ENCODE results near the gene CBX4.

The CBX4 gene

DNA sequence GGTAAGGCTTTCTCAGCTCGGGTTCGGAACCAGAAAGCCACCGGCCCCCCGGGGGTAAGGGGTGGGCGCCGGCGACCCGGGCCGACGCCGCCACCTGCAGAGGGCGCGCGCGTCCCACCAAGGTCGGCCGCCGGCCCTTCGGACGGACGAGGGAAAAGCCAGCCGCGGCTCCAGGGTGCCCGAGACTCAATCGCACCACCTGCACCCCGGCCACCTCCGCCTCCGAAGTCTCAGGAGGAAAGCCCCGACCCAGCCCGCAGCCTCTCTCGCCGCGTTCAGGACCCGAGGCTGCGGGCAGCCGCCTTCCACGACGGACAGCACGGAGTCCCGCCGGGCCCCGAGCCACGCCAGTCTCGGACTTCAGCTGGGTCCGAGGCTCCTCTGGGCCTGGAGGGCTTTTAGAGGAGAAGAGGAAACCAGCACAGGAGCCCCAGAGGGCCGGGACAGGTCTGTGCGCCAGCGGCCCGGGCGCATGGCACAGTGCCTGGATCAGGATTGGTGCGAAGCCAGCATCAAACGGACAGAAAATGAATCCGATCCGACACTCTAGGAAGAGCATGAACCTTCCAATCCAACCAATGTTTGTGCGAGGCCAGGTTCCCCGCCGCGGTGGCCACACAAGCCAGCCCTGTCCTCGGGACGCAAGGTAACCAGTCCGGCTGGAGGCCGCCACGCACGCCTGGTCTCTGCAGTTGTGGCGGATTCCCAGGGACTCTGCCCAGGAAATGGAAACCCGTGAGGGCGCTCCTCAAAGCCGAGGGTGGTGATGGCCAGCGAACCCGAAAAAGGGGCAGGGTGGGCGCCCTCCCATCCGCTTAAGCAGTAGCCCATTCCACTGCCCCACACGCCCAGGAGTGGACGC is 49.1 kb downstream of the CBX4 start:
- peaks cover 2% of the 10 kb centered on the region for H3K36me3 ChIP-seq (ENCODE audit: control insufficient read depth, insufficient read depth, low read length)
- peaks cover 78% of the 10 kb centered on the region for H3K27me3 ChIP-seq (ENCODE audit: control insufficient read depth, insufficient read depth, low read length)
- H3K9ac ChIP-seq (ENCODE audit: low read depth, low read length): no peak overlapping the region
- peak overlapping the region; percentile 53 for H3K4me3 ChIP-seq (ENCODE audit: low read depth, low read length)
- H3K9me3 ChIP-seq (ENCODE audit: control insufficient read depth, insufficient read depth, low read length): no peaks in the 10 kb centered on the region
- peaks cover 13% of the 10 kb centered on the region for H3K4me1 ChIP-seq (ENCODE audit: control insufficient read depth, insufficient read depth, low read length)

DNA sequence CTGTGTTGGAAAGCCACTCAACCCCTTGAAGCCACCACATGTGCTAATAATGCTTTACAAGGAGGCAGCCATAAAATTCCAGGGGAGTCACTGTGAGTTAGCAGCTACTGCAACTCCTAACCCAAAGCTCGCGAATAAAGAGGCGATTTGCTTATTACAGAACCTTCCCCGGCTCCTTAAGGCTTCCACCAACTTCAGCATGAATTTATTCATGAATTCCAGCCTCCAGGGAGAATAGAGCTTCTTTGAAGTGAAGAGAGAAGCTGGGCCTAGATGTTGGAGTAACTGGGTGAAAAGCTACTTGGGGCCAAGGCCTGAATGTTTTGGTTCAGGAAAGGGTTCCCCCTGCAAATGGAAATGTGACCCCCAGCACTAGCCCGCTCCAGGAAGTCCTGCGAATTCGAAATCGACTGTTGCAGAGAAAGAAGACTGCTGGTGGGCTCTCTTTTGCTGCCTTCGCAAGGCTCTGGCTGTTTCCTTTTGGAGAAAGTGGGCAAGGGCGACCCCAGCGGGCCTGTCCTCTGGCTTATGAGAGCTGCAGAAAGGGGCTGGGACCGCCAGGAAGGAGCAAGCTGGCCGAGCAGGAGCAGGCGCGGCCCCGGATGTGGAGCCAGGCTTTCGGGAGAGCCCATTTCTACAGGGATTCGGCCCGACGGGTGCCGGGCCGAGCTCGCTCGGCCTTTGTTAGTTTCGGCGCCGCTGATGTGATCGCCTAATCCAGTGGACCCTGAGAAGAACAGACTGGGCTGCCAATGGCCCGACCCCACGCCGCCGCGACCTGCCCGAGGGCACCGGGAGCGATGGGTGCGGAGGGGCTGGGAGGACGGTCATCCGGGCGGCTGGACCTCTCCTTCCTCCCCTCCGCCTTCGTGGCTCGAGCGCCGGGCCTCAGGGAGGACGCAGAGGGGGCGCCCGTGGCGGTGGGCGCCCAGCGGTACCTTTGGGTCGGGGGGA is 50.0 kb downstream of the CBX4 start:
- no peaks in the 10 kb centered on the region for H3K9me3 ChIP-seq (ENCODE audit: control insufficient read depth, insufficient read depth, low read length)
- H3K4me3 ChIP-seq (ENCODE audit: low read depth, low read length): peak overlapping the region; percentile 53
- H3K4me1 ChIP-seq (ENCODE audit: control insufficient read depth, insufficient read depth, low read length): peaks cover 11% of the 10 kb centered on the region
- H3K27me3 ChIP-seq (ENCODE audit: control insufficient read depth, insufficient read depth, low read length): peaks cover 69% of the 10 kb centered on the region
- H3K9ac ChIP-seq (ENCODE audit: low read depth, low read length): peak overlapping the region; percentile 37
- peaks cover 11% of the 10 kb centered on the region for H3K36me3 ChIP-seq (ENCODE audit: control insufficient read depth, insufficient read depth, low read length)

DNA sequence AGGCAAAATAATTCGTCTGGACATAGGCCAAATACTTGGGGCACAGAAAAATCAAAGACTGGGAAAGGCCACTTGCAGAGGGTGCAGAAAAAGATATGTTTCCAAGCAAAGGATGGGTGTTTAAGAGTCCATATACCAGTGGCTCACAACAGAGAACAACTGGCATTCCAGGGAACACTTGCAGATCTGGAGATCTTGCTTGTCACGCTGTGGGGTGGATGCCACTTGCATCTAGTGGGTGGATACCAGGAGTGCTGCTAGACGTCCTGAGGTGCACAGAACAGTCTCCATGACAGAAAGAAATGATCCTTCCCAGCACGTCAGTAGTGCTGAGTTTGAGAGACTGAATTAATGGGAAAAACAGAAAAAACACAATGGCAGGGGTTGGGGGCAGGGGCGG is 50.8 kb downstream of the CBX4 start:
- Histone ChIP-seq H3K4me1 (ENCODE audit: control insufficient read depth, insufficient read depth, low read length) (peaks cover 8% of the 10 kb centered on the region), H3K4me3 (ENCODE audit: low read depth, low read length) (no peak overlapping the region), H3K9me3 (ENCODE audit: control insufficient read depth, insufficient read depth, low read length) (no peaks in the 10 kb centered on the region), H3K36me3 (ENCODE audit: control insufficient read depth, insufficient read depth, low read length) (peaks cover 19% of the 10 kb centered on the region), H3K27me3 (ENCODE audit: control insufficient read depth, insufficient read depth, low read length) (peaks cover 61% of the 10 kb centered on the region), H3K9ac (ENCODE audit: low read depth, low read length) (no peak overlapping the region)

GRCh38 chr17:79786930-79787643 is 52.2 kb downstream of the CBX4 start:
- H3K36me3 ChIP-seq (ENCODE audit: control insufficient read depth, insufficient read depth, low read length): peaks cover 27% of the 10 kb centered on the region
- H3K9me3 ChIP-seq (ENCODE audit: control insufficient read depth, insufficient read depth, low read length): no peaks in the 10 kb centered on the region
- H3K27me3 ChIP-seq (ENCODE audit: control insufficient read depth, insufficient read depth, low read length): peaks cover 48% of the 10 kb centered on the region
- H3K9ac ChIP-seq (ENCODE audit: low read depth, low read length): no peak overlapping the region
- H3K4me3 ChIP-seq (ENCODE audit: low read depth, low read length): no peak overlapping the region
- H3K4me1 ChIP-seq (ENCODE audit: control insufficient read depth, insufficient read depth, low read length): peaks cover 8% of the 10 kb centered on the region

GRCh38 chr17:79785900-79786810 is 53.1 kb downstream of the CBX4 start:
- H3K4me3 ChIP-seq (ENCODE audit: low read depth, low read length): no peak overlapping the region
- H3K9me3 ChIP-seq (ENCODE audit: control insufficient read depth, insufficient read depth, low read length): no peaks in the 10 kb centered on the region
- peaks cover 39% of the 10 kb centered on the region for H3K27me3 ChIP-seq (ENCODE audit: control insufficient read depth, insufficient read depth, low read length)
- H3K4me1 ChIP-seq (ENCODE audit: control insufficient read depth, insufficient read depth, low read length): peaks cover 8% of the 10 kb centered on the region
- H3K36me3 ChIP-seq (ENCODE audit: control insufficient read depth, insufficient read depth, low read length): peaks cover 33% of the 10 kb centered on the region
- no peak overlapping the region for H3K9ac ChIP-seq (ENCODE audit: low read depth, low read length)

GRCh38 chr17:79785017-79785899 is 54.0 kb downstream of the CBX4 start:
- Histone ChIP-seq H3K9ac (ENCODE audit: low read depth, low read length) (no peak overlapping the region), H3K36me3 (ENCODE audit: control insufficient read depth, insufficient read depth, low read length) (peaks cover 36% of the 10 kb centered on the region), H3K9me3 (ENCODE audit: control insufficient read depth, insufficient read depth, low read length) (no peaks in the 10 kb centered on the region), H3K4me3 (ENCODE audit: low read depth, low read length) (no peak overlapping the region), H3K4me1 (ENCODE audit: control insufficient read depth, insufficient read depth, low read length) (peaks cover 8% of the 10 kb centered on the region), H3K27me3 (ENCODE audit: control insufficient read depth, insufficient read depth, low read length) (peaks cover 30% of the 10 kb centered on the region)

DNA sequence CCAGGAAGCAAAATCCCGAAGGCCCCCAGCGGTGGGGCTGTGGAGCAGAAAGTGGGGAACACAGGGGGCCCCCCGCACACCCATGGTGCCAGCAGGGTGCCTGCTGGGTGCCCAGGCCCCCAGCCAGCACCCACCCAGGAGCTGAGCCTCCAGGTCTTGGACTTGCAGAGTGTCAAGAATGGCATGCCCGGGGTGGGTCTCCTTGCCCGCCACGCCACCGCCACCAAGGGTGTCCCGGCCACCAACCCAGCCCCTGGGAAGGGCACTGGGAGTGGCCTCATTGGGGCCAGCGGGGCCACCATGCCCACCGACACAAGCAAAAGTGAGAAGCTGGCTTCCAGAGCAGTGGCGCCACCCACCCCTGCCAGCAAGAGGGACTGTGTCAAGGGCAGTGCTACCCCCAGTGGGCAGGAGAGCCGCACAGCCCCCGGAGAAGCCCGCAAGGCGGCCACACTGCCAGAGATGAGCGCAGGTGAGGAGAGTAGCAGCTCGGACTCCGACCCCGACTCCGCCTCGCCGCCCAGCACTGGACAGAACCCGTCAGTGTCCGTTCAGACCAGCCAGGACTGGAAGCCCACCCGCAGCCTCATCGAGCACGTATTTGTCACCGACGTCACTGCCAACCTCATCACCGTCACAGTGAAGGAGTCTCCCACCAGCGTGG is 54.8 kb downstream of the CBX4 start:
- Histone ChIP-seq H3K4me3 (ENCODE audit: low read depth, low read length) (no peak overlapping the region), H3K4me1 (ENCODE audit: control insufficient read depth, insufficient read depth, low read length) (peaks cover 11% of the 10 kb centered on the region), H3K9me3 (ENCODE audit: control insufficient read depth, insufficient read depth, low read length) (no peaks in the 10 kb centered on the region), H3K9ac (ENCODE audit: low read depth, low read length) (no peak overlapping the region), H3K36me3 (ENCODE audit: control insufficient read depth, insufficient read depth, low read length) (peaks cover 40% of the 10 kb centered on the region), H3K27me3 (ENCODE audit: control insufficient read depth, insufficient read depth, low read length) (peaks cover 23% of the 10 kb centered on the region)

DNA sequence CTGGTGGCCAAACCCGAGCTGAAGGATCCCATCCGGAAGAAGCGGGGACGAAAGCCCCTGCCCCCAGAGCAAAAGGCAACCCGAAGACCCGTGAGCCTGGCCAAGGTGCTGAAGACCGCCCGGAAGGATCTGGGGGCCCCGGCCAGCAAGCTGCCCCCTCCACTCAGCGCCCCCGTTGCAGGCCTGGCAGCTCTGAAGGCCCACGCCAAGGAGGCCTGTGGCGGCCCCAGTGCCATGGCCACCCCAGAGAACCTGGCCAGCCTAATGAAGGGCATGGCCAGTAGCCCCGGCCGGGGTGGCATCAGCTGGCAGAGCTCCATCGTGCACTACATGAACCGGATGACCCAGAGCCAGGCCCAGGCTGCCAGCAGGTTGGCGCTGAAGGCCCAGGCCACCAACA is 55.3 kb downstream of the CBX4 start:
- Histone ChIP-seq H3K9ac (ENCODE audit: low read depth, low read length) (no peak overlapping the region), H3K36me3 (ENCODE audit: control insufficient read depth, insufficient read depth, low read length) (peaks cover 40% of the 10 kb centered on the region), H3K9me3 (ENCODE audit: control insufficient read depth, insufficient read depth, low read length) (no peaks in the 10 kb centered on the region), H3K4me1 (ENCODE audit: control insufficient read depth, insufficient read depth, low read length) (peaks cover 9% of the 10 kb centered on the region), H3K27me3 (ENCODE audit: control insufficient read depth, insufficient read depth, low read length) (peaks cover 18% of the 10 kb centered on the region), H3K4me3 (ENCODE audit: low read depth, low read length) (no peak overlapping the region)

All from iPS-15b (cell line).